ENCODE data around the gene HOMEZ.
"Not testable (repeated sequence)": the region's sequence is repeated elsewhere in the genome, so short reads cannot be mapped to it uniquely, and the experiment has no call there.

Gene HOMEZ

GRCh38 chr14:23281247-23281646 is 4.7 kb downstream of the HOMEZ start:
- no peak for DNase-seq

DNA sequence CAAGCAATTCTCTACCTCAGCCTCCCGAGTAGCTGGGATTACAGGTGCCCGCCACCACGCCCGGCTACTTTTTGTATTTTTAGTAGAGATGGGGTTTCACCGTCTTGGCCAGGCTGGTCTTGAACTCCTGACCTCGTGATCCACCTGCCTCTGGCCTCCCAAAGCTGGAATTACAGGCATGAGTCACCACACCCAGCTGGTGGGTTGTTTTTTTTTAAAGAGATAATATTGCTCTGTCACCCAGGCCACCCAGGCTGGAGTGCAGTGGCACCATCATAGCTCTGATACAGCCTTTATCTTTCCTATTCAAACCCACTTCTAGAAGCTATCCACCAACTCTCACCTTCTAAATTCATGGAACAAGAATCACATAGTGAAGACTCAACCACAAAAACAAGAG is 8.0 kb downstream of the HOMEZ start:
- DNase-seq, result not testable (repeated sequence)

DNA sequence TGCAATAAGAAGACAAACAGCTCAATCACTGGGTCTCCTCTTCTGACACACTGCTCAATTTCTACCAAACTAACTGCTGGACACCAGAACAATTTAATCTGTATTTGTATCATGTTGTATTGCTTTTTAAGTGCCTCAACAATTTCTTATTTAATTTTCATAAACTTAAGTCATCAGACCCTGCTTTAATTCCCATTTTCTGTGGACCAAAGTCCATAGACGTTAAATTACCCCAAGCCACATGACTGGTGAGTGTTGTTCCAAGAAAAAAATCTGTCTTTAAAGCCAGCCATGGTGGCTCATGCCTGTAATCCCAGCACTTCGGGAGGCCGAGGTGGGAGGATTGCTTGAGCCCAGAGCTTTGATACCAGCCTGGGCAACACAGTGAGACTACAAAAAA is 8.7 kb downstream of the HOMEZ start:
- no peak for DNase-seq

DNA sequence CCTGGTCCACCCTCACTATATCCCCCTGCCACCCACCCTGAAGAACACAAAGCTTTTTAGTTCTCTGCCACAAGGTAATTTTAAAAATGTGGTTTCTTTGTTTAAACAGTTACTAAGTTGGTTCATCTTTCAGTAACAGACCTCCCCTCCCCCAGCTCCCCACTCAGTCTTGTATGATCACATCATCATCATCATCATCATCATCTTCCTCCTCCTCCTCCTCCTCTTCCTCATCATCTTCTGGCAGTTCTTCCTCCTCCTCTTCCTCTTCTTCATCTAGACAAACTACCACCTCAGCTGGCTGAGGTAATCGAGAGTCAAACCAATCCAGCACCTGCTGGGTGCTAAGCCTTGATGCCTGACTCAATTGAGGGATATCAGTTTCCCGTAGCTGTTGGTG is 10.5 kb downstream of the HOMEZ start:
- DNase-seq, result no peak

DNA sequence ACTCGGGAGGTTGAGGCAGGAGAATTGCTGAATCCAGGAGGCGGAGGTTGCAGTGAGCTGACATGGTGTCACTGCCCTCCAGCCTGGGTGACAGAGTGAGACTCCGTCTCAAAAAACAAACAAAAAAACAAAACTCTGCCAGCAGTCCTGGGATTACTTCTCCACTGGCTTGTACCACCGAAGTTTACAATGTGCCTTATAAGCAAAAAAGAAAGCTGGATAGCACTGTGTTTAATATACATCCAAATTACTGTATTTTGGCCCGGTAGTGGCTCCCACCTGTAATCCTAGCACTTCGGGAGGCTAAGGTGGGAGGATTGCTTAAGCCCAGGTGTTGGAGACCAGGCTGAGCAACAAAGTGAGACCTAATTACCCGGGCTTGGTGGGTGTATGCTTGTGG is 16.7 kb downstream of the HOMEZ start:
- DNase-seq, result no peak

GRCh38 chr14:23260849-23261248 is 25.1 kb downstream of the HOMEZ start:
- DNase-seq, result not testable (repeated sequence)

DNA sequence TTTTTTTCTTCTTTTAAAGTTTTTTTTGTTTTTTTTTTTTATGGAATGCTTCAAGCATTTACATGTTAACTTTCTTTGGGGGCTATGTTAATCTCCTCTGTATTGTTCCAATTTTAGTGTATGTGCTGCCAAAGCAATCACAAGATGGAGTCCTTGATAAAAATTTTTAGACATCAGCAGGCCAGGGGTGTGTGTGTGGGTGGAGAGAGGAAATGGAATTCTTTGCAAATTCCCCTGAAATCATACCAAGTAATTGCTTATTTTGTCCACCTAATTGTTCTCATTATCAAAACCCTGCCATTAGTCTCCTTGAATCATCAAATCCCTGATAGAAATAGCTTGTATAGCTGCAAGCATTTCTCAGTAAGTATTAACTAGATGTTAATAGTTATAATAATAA is 26.5 kb downstream of the HOMEZ start:
- DNase-seq, result no peak

- DNase-seq, result no peak
Observed at GRCh38 chr14:23258256-23258655, 27.7 kb downstream of the HOMEZ start.

DNA sequence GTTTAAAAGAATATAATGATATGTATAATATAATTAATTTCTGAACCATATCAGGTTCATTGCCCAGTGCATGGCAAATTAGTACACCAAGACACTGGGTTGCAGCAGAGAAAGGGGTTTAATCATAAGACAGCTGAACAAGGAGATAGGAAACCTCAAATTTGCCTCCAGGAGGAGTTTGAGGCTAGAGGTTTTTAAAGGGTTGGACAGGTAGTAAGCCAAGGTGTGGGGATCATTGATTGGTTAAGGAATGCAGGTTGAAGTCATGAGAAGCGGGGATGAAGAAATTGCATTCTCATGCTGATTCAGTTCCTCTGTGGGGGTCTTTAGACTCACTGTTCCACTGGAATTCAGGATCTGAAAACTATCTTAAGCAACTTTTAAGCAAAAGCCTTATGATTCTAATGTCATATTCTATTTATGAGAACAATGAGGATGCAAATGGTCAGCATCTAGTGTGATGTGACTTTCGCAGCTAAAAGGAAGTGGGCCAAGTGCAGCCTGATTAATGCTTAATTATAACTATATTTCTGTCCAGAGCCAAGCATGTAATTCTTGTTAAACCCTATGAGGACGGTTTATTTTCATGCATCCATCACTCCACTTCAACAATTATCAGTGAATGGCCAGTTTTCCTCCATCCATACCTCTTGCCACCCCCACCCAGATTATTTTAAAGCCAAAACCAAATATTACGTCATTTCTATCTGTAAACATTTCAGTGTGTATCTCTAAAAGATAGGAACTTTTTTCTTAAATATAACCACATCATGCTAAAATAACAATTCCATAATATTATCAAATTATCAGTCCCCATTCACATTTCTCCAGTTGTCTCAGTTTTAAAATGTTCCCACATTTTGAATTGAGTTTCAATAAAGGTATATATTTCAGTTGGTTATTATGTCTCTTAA is 33.3 kb downstream of the HOMEZ start:
- no peak for DNase-seq

DNA sequence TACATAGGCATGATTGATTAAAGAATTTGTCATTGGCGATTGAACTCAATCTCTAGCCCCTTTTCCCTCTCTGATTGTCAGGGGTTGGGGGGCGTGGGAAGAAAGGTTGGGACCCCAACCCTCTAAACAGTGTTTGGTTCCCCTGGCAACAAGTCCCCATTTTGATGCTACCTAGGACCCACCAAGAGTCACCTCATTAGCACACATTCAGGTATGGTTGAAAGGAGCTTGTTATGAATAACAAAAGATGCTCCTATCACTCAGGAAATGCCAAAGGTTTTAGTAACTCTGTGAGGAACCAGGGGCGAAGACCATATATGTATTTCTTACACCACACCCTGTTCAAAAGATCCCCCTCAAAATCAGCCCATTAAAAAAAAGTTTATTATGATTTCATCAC is 33.9 kb downstream of the HOMEZ start:
- no peak for DNase-seq

DNA sequence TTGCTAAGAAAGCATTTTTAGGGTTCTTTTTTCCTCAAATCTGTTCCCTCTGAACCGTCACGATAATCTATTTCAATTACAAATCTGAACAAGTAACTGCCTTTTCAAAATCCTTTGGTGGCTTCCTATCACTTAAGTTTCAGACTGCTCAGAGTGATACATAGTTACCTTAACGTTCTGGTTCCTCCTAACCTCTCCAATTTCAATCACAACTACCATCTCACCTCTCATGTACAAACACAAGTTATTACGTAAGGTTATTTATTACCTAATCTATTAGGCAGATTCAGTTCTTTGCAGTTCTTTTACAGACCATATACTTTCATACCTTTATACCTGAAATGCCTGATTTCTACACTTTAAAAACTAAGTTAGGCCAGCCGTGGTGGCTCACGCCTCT is 36.1 kb downstream of the HOMEZ start:
- DNase-seq, result no peak

- no peak for DNase-seq
Observed at GRCh38 chr14:23248601-23249000, 37.3 kb downstream of the HOMEZ start.

DNA sequence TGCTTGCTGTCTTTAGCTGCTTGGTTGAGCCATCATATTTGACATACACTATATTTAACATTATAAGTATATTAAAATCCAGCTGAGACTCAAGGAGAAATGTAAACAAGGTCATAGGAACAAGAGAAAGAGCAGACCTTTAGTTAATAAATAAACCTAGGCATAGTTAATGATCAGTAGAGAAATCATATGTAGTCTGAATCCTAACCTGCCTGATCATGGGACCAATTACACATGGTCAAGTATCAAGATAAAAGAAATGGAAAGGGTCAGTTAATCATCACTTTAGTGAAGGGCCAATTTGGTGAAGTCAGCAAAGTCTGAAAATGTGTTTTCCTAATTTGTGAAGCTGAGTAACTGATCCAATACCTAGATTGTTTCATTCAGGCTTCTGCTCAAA is 40.6 kb downstream of the HOMEZ start:
- DNase-seq, result no peak

DNA sequence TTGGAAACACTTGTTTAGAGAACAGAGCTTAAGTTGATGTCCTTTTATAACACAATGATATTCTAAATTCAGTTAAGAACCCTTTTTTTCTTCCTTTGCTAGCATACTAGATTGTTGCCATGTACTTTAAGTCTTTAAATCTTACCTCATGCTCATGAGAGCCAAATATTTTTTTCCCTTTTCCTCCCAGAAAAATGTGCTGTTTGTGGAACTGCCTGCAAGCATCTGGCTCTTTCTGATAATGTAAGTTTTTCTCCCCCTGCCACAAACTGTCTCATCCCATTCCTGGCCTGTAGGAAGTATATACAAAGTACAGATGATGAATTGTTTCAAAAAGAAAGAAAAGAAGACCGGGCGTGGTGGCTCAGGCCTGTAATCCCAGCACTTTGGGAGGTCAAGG is 42.9 kb downstream of the HOMEZ start:
- no peak for DNase-seq

DNA sequence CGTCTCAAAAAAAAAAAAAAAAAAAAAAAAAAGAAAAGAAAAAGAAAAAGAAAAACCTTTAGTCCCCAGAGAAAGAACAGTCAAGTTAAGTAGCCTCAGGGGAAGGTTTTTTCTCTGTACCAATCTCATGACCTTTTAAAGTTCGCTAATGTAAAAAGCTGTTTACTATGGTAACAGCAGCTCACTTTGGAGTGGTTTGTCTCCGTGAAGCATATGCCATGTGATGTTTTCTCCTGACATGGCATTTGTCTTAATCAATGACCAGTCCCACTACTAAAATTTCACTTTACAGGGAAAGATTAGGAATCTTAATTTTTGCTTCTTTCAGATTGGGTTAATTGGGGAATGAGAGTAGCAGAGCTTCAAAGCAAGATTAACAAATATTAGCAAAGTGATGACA is 43.9 kb downstream of the HOMEZ start:
- no peak for DNase-seq

DNA sequence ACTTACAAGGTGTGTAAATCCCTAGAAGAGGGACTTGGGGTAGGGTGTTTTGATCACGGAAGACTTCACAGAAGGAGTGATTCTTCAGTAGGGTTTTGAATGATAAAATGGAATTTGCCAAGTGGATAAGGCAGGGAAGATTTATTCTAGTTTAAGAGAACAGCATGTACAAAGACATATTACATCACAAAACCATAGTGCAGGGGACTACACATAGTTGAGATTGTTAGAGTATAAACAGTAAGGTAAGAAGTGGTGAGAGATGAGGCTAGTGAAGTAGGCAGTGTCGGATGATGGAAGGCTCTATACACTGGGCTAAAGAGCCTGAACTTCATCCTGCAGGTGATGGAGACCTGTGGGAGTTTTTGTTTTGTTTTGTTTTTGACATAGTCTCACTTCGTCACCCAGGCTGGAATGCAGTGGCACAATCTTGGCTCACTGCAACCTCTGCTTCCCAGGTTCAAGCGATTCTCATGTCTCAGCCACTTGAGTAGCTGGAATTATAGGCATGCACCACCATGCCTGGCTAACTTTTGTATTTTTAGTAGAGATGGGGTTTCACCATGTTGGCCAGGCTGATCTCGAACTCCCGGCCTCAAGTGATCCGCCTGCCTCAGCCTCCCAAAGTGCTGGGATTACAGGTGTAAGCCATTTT is 44.7 kb downstream of the HOMEZ start:
- DNase-seq, result not testable (repeated sequence)

DNA sequence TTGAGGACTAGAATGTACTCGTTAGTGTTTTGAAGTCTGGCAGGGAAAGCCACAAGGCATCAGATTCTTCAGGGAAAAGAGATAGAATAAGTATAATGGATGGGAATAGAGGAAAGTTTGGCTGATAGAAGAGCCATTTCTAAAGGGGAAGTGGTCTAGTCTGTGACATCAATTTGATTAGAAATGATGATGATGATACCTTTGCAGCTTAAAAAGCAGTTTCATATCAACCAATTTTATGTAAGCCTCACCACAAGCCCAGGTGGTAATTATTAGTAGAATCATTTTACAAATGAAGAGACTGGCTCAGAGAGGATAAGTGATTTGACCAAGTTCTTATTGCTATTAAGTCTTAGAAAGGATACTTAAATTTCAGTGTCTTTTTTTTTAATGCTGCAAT is 45.3 kb downstream of the HOMEZ start:
- DNase-seq, result no peak

DNA sequence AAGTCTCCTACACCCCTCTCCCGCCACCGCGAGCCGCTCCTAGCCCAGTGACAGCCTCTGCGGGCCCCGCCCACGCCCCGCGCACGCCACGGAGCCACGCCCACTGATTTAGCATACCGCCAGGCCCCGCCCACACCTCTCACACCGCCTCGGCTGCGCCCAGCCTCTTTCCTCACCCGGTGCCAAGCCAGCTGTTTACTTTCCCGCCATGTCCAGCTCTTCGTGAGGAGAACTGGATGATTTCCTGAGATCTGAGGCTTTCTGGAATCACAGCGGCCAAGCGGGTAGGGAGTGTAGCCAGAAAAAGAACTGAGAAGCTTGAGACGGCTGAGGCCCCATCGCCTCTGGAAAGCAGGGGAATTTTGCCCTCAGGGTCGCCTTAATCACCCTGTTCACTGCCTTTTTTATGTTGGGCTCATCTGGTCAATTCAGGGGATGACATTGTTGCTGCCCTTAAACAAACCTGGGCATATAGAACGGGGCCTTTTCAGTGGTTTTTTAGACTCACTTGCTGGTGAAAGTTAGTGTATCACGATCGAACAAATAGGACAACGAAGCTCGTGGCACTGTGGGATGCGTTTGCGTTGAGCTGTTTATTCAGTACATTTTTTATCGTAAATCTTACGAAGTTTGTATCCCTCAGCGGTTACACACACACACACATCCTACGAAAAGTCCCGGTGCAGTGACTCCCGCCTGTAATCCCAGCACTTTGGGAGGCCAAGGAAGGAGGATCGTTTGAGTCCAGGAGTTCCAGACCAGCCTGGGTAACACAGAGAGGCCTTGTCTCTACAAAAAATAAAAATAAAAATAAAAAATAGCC is 47.9 kb downstream of the HOMEZ start, which contains the start of gene RNF212B:
TSS of gene RNF212B (plus strand) at position 165 of the 823 bp plus-strand sequence. CDS start 2,410 bp downstream, outside the sequence.
- peak; percentile 94 for DNase-seq

GRCh38 chr14:23232241-23232808 is 53.6 kb downstream of the HOMEZ start:
- DNase-seq, result not testable (repeated sequence)

DNA sequence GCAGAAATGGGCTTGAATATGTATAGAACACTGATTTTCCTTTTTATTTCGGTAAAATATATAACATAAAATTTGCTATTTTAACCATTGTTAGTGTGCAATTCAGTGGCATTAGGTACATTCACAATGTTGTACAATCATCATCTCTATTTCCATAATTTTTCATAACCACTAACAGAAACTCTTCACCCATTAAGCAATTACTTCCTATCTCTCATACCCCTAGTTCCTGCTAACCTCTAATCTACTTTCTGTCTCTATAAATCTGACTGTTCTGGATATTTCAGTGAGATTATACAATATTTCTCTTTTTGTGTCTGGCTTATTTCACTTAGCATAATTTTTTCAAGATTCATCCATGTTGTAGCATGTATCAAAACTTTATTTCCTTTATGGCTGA is 57.1 kb downstream of the HOMEZ start:
- DNase-seq, result no peak

DNA sequence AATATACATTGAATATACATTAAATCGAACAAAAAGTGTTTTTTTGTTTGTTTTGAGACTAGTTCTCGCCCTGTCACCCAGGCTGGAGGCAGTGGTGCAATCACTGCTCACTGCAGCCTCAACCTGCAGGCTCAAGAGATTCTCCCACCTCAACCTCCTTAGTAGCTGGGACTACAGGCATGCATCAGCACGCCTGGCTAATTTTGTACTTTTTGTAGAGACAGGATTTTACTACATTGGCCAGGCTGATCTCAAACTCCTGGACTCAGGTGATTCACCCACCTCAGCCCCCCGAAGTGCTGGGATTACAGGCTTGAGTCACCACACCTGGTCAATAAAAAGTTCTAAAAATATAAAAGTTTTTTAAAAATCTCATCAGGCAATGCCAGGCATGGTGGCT is 58.4 kb downstream of the HOMEZ start:
- no peak for DNase-seq

GRCh38 chr14:23224958-23225357 is 61.0 kb downstream of the HOMEZ start:
- DNase-seq, result not testable (repeated sequence)

Measured in islet precursor cell (in vitro differentiated cells).